ENCODE measurements around the gene BANF2. TPM values are rescaled to one million over a fixed set of nuclear protein-coding genes. Genes with fewer than 3 reads are reported as not detected.
A peak's percentile ranks its signal among the peaks of the same experiment; 100 is the strongest.

The BANF2 gene
- total RNA-seq, 4 donors from 2014 or later: not detected

GRCh38 chr20:17653835-17654648 is 45.7 kb upstream of the BANF2 start:
- H3K27me3 ChIP-seq: no peaks in the 10 kb centered on the region
- no peak overlapping the region for H3K27ac ChIP-seq (replicated peaks in 1 of 4)
- intact Hi-C loops (cut with DNase I): no loop called here
- no peak overlapping the region for H3K4me3 ChIP-seq
- H3K9me3 ChIP-seq: peaks cover 0 to 5% (median 2%) of the 10 kb centered on the region in 4 donors
- DNase-seq (ENCODE audit: extremely low spot score): no peak
- H3K36me3 ChIP-seq: peaks cover 0 to 40% (median 28%) of the 10 kb centered on the region in 4 donors
- TF ChIP-seq EP300 (IDR thresholded peaks at IDR 0.05) (no peak), POLR2AphosphoS5 (IDR thresholded peaks at IDR 0.05) (no peak), CTCF (IDR thresholded peaks at IDR 0.05) (no peak), POLR2A (IDR thresholded peaks at IDR 0.05; ENCODE audit: low read depth) (no peak)
- 95% methylated on average over 11 of the region's 11 CpGs for WGBS
- peaks cover 25 to 58% (median 51%) of the 10 kb centered on the region in 4 donors for H3K4me1 ChIP-seq

GRCh38 chr20:17654649-17655285 is 45.0 kb upstream of the BANF2 start:
- TF ChIP-seq EP300 (IDR thresholded peaks at IDR 0.05) (no peak), CTCF (IDR thresholded peaks at IDR 0.05) (peak in 1 of 3 experiments; percentile 55)
- no peak overlapping the region for H3K4me3 ChIP-seq
- peaks cover 0 to 44% (median 30%) of the 10 kb centered on the region in 4 donors for H3K36me3 ChIP-seq
- no peaks in the 10 kb centered on the region for H3K27me3 ChIP-seq
- peaks cover 18 to 51% (median 44%) of the 10 kb centered on the region in 4 donors for H3K4me1 ChIP-seq
- intact Hi-C loops (cut with DNase I): no loop called here
- no peak for DNase-seq (ENCODE audit: extremely low spot score)
- H3K27ac ChIP-seq (replicated peaks in 1 of 4): peak overlapping the region in 2 of 4 donors; percentile 6 to 48
- 72% methylated on average over 7 of the region's 7 CpGs for WGBS
- H3K9me3 ChIP-seq: peaks cover 0 to 5% (median 2%) of the 10 kb centered on the region in 4 donors

GRCh38 chr20:17655286-17655651 is 44.5 kb upstream of the BANF2 start:
- peaks cover 13 to 46% (median 41%) of the 10 kb centered on the region in 4 donors for H3K4me1 ChIP-seq
- 77% methylated on average over 7 of the region's 7 CpGs for WGBS
- no peak for DNase-seq (ENCODE audit: extremely low spot score)
- intact Hi-C loops (cut with DNase I): no loop called here
- H3K9me3 ChIP-seq: peaks cover 0 to 5% (median 2%) of the 10 kb centered on the region in 4 donors
- peak overlapping the region in 2 of 4 donors; percentile 6 to 48 for H3K27ac ChIP-seq (replicated peaks in 1 of 4)
- no peaks in the 10 kb centered on the region for H3K27me3 ChIP-seq
- no peak overlapping the region for H3K4me3 ChIP-seq
- peaks cover 0 to 48% (median 33%) of the 10 kb centered on the region in 4 donors for H3K36me3 ChIP-seq
- no peak for TF ChIP-seq EP300 (IDR thresholded peaks at IDR 0.05)
- no peak for TF ChIP-seq POLR2A (IDR thresholded peaks at IDR 0.05; ENCODE audit: low read depth)
- TF ChIP-seq CTCF (IDR thresholded peaks at IDR 0.05): no peak
- no peak for TF ChIP-seq POLR2AphosphoS5 (IDR thresholded peaks at IDR 0.05)

GRCh38 chr20:17655865-17656479 is 43.8 kb upstream of the BANF2 start:
- TF ChIP-seq CTCF (IDR thresholded peaks at IDR 0.05) (no peak), POLR2AphosphoS5 (IDR thresholded peaks at IDR 0.05) (no peak), EP300 (IDR thresholded peaks at IDR 0.05) (no peak)
- no peak overlapping the region for H3K27ac ChIP-seq (replicated peaks in 1 of 4)
- intact Hi-C loops (cut with DNase I): no loop called here
- H3K4me3 ChIP-seq: no peak overlapping the region
- peaks cover 0 to 48% (median 33%) of the 10 kb centered on the region in 4 donors for H3K36me3 ChIP-seq
- H3K9me3 ChIP-seq: peaks cover 0 to 5% (median 2%) of the 10 kb centered on the region in 4 donors
- no peaks in the 10 kb centered on the region for H3K27me3 ChIP-seq
- WGBS: 87% methylated on average over 11 of the region's 11 CpGs
- no peak for DNase-seq (ENCODE audit: extremely low spot score)
- H3K4me1 ChIP-seq: peaks cover 12 to 46% (median 40%) of the 10 kb centered on the region in 4 donors
